Transverse colon (tissue), 3 donors: ENCODE data around the gene ANKRD11.

Experiments
- POLR2A ChIP-seq: fragments of 450-650 bp; IDR thresholded peaks from one replicate; pipeline ENCODE4 v1.6.1; 2016; ENCODE audit warnings: antibody characterized with exemption, mild to moderate bottlenecking, moderate library complexity
- TF ChIP-seq, protein P1 (sequence below), 5 experiments: fragments of 200-600 bp in 3 of 5; fragments of 450-650 bp in 2 of 5; sonication (generic) in 3 of 5; IDR thresholded peaks; 1 replicate in 2 of 5; 2 replicates in 3 of 5; pipeline ENCODE4 v1.5.1; 2016 to 2017; ENCODE audit warnings: antibody characterized with exemption in 5 of 5, inconsistent platforms in 3 of 5, mild to moderate bottlenecking in 2 of 5, moderate library complexity in 1 of 5

DNA sequence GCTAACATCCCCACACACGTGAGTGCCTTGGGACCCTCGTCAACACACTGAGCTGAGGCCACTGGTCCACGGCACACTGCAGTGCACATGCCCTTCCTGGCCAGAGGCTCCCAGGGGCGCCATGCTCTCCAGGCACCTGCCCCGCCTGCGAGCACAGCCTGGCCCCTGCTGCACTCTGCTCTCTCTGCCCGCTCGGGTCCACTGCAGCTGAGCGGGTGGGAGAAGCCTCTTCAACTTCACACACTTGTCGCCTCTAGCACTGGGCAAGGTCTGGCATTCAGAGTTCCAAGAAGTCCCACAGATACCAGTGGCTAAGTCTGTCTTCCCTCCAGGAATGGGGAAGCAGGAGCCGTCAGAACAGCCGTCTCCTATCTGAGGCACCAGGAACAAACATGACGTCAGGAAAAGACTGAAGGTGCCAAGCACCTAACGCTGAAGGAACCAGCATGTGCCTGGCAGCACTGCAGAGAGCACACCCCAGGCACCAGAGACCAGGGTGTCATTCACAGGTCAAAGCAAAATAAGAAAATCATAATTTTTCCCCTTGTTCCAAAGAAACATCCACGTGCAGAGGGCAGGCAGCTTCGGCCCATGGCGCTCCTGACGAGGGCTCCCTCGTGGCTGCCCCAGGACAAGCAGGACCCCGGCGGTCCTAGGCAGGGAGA, 189.9 kb downstream of the ANKRD11 start:
- TF ChIP-seq, protein P1, sequence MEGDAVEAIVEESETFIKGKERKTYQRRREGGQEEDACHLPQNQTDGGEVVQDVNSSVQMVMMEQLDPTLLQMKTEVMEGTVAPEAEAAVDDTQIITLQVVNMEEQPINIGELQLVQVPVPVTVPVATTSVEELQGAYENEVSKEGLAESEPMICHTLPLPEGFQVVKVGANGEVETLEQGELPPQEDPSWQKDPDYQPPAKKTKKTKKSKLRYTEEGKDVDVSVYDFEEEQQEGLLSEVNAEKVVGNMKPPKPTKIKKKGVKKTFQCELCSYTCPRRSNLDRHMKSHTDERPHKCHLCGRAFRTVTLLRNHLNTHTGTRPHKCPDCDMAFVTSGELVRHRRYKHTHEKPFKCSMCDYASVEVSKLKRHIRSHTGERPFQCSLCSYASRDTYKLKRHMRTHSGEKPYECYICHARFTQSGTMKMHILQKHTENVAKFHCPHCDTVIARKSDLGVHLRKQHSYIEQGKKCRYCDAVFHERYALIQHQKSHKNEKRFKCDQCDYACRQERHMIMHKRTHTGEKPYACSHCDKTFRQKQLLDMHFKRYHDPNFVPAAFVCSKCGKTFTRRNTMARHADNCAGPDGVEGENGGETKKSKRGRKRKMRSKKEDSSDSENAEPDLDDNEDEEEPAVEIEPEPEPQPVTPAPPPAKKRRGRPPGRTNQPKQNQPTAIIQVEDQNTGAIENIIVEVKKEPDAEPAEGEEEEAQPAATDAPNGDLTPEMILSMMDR (IDR thresholded peaks at IDR 0.05), result no peak
- TF ChIP-seq POLR2A, result no peak
